IPS-NIHi11 (cell line): Measurements from ENCODE around the gene SERF1B.
"Not testable (repeated sequence)": the region's sequence is repeated elsewhere in the genome, so short reads cannot be mapped to it uniquely, and the experiment has no call there.

Experiments used
- DNase-seq: peaks from one replicate; pipeline ENCODE4 v3.0.0; 2012; ENCODE audit warnings: mixed read lengths, low spot score

The SERF1B gene

DNA sequence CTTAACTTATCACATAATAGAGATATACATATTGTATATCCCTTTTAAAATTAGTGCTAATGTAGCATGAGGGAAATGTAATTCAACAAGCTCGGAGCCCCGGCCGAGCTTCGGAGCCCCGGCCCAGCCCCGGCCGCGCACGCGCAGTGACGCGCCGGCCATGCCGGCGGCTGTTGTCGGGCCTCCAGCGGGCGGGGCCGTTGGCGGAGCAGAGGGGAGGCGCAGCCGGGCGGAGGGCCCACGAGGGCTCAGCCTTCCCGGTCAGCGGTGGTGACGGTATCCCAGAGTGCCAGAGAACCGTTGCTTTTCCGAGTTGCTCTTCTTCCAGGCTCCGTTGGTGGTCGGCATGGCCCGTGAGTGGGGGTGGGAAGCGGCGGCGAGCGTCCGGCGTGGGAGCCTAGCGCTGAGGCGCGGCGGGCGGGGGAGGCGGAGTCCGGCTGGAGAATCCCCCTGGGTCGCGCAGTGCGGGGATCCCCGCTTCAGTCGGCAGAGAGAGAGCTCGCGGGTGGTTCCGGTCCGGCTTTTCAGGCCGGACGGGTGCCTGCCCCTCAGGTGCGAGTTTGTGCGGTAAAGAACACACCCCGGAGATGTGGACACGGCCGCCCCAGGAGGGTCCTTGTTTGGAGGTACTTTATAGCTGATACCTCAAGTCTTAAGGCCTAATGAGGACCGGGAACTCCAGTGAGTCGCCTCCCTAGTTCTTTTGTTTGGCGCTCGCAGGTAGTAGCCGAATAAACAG lies at the start of gene SERF1B:
TSS of gene SERF1B (plus strand) at position 146 of the 739 bp plus-strand sequence. CDS start at position 347, 201 bp downstream.
- not testable (repeated sequence) for DNase-seq

DNA sequence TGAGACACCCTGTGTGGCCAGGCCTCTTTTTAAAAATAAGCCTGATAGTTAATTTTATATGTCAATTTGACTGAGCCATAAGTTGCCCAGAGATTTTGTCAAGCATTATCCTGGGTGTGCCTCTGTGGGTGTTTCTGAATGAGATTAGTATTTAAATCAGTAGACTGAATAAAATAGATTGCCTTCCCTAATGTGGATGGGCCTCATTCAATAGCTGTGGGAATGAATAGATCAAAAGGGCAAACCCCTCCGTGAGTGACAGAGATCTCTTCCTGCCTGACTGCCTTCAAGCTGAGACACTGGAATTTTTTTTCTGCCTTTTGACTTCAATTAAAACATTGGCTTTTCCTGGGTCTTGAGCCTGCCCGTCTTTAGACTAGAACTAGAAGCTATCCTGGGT lies 33.3 kb upstream of the SERF1B start:
- not testable (repeated sequence) for DNase-seq

DNA sequence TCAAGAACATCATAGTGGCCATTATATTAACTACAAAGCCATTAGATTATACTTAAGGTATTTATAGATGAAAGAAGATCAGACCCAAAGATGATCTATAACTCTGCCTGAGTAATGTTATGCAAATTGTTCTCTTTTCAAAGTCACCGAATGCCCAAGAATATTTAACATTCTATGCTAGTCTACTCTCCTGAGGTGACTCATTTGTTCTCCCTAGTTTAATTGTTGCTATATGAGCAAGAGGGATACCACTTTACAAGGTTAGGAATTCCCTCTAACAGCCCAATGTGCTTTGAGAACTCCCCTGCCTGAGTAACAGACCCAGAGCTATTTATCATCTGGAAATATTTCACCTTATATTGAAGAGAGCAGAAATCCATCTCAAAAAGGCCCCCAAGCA lies 29.5 kb upstream of the SERF1B start:
- DNase-seq: not testable (repeated sequence)

DNA sequence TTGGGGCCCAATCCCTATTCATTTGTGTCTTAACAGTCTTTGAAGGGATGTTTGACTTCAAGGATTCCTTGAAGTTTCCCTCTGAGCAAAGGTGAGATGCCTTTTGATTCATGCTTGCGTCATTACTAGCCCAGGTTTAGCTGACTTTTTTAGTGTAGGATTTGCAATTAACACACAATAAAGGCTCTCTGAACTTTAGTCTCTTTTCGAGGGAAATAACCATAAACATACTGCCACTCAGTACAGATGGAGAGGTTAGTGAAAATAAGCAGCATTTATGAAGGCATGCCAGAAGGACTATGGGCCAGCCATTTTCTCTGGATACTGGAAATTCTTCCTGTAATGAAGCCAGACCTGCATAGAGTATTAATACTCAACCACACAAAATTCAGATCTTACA lies 4.4 kb upstream of the SERF1B start:
- not testable (repeated sequence) for DNase-seq

DNA sequence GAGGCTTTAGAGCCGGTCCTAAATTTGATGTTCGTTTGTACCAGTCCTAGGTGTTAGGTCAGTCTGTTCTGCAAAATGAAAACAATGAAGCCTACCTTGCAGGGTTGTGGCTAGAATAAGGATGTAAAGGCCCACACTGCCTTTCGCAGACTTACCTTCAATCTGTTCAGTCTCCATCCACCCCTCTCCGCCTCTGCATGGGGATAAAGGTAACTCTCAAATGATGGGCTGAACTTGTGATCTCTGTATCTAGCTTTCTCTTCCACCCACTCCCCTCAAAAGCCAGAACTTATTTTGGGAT lies 744 bp downstream of the SERF1B start:
- DNase-seq: not testable (repeated sequence)

DNA sequence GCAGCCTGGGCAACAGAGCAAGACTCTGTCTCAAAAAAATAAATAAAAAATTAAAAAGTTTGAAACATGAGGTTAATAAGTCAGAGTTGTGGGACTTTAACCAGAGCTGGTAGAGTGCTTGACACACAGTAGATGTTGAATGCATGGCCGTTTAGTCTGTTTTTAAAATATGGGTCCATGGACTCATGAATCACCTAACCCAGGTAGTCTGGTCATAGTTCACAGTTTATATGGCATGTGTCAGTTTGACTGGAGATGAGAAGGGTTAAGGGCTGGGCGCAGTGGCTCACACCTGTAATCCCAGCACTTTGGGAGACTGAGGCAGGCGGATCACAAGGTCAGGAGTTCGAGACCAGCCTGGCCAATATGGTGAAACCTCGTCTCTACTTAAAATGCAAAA lies 6.2 kb downstream of the SERF1B start:
- not testable (repeated sequence) for DNase-seq

DNA sequence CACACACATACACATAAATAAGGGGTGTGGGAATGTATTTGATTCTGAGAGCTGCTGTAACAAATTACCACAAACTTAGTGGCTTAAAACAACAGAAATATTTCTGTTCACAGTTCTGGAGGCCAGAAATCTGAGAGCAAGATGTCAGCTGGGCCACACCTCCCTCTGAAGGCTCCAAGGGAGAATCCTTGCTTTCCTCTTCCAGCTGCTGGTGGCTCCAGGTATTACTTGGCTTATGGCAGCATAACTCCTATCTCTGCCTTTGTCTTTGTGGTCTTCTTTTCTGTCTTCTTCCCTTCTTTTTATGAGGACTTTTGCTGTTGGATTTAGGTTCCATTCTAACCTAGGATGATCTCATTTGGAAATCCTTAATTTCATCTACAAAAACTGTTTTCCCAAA lies 16.4 kb downstream of the SERF1B start:
- not testable (repeated sequence) for DNase-seq

DNA sequence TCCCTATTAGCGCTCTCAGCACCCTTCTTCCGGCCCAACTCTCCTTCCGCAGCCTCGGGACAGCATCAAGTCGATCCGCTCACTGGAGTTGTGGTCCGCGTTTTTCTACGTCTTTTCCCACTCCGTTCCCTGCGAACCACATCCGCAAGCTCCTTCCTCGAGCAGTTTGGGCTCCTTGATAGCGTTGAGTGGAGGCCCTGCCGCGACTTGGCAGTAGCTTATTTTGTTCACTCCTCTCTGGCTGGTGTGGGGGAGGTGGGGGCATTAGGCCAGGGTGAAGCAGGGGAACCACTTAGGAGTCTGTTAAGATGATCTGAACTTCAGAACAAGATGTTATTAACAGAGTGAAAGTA lies 24.7 kb downstream of the SERF1B start:
- not testable (repeated sequence) for DNase-seq

DNA sequence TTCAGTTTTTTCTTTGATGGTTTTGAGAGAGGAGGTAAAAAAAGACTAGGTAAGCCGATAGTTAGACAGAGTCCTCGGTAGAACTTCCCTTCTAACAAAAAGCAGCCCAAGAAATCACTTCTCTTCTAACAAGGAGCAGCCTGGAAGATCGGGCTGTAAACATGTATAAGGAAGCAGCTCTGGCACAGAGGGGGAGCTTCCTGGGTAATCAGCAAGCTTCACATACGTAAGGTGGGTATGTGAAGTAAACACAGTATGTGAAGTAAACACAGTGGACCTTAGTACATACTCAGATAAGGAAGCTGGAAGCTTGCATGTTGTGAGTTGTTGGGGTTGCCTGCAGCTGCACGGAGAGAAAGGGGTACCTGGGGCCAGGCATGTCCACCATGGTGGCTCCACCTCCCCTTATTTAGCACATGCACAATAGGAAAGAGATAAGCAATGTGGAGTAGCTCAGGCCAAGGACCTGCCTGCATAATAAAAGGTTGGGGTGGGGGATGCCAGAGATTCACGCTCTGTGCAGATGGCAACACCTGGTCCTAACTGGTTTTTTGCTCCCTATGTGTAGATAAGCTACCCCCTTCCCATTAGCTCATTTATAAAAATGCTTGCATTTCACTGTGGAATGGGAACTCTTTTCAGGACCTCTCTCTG lies 31.4 kb downstream of the SERF1B start:
- DNase-seq: not testable (repeated sequence)

DNA sequence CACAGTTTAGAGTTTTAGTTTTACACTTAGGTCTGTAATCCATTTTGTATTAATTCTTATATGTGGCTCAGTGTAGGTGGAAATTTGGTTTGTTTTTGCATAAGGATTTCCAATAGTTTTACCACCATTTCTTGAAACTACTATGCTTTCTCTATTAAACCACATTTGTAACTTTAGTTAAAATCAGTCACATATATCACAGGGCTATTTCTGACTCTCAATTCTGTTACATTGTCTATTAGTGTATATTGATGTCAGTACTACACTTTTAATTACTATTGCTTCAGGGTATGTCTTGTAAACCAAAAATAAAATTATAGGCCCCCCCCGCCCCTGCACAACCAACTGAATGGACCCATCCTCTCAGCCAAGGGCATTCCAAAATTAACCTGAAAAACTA lies 32.1 kb downstream of the SERF1B start:
- DNase-seq: not testable (repeated sequence)

DNA sequence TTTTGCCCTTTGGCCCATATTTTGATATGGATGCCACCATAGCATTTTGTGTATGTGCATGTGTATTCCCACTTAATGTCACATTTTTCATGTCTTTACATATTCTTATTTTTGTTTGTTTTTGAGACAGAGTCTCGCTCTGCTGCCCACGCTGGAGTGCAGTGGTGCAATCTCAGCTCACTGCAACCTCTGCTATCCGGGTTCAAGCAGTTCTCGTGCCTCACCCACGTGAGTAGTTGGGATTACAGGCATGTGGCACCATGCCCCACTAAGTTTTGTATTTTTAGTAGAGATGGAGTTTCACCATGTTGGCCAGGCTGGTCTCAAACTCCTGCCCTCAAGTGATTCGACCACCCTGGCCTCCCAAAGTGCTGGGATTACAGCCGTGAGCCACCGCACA lies 52.6 kb downstream of the SERF1B start:
- not testable (repeated sequence) for DNase-seq

DNA sequence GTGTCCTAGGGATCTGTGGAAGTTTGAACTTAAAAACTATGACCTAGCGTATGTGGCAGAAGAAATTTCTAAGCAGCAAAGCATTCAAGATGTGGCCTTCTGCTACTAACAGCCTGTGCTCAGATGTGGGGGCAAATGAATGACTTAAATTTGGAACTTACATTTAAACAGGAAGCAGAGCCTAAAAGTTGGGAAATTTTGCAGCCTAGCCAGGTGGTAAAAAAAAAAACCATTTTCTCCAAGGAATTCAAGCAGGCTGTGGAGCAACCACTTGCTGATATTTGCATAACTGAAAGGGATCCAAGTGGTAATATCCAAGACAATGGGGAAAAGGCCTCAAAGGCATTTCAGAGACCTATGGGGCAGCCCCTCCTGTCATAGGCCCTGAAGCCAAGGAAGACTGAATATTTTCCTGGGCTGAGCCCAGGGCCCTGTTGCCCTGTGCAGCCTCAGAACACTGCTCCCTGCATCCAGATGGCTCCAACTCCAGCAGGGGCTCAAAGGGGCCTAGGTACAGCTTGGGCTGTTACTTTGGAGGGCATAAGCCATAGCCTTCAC lies 63.9 kb downstream of the SERF1B start:
- DNase-seq: not testable (repeated sequence)

DNA sequence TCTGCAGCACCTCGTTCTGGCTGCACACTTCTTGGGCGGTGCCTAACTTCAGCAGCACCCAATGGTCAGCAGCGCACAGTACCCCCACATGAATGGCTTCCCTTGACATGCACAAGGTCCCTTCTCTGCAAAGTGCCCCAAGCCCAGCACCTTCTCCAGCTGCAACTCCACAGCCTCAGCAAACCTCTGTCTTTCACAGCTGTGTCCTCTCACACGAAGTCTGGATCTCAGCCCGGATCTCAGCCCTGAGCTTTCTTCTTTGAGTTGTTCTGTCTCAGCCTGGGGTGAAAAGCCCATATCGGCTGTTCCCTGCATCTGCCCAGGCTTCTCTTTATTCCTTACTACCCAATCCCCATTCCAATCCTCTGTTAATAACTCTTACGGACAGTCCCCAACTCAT lies 66.7 kb downstream of the SERF1B start:
- not testable (repeated sequence) for DNase-seq
